Ascending aorta (tissue), 2 donors: ENCODE data around the gene MAP3K4. TPM values are rescaled to one million over a fixed set of nuclear protein-coding genes. Genes with fewer than 3 reads are reported as not detected.

ENCODE experiments used
- DNase-seq, 2 donors: peaks; one replicate each; pipeline ENCODE4 v3.0.0-alpha.2; 2019; ENCODE audit warnings: low spot score in 2 of 2
- H3K27ac ChIP-seq, 2 donors: fragments of 200-600 bp; sonication (generic); one replicate each; pipeline ENCODE4 v1.5.1; 2016 to 2017; ENCODE audit warnings: mild to moderate bottlenecking in 1 of 2
- H3K27me3 ChIP-seq: fragments of 200-600 bp; sonication (generic); one replicate; pipeline ENCODE4 v1.5.1; 2017
- H3K36me3 ChIP-seq, 2 donors: fragments of 200-600 bp; sonication (generic); one replicate each; pipeline ENCODE4 v1.5.1; 2016
- H3K4me1 ChIP-seq, 2 donors: fragments of 200-600 bp; sonication (generic); one replicate each; pipeline ENCODE4 v1.5.1; 2016 to 2017; ENCODE audit warnings: mild to moderate bottlenecking in 1 of 2
- H3K4me3 ChIP-seq, 2 donors: fragments of 200-600 bp; sonication (generic); one replicate each; pipeline ENCODE4 v1.5.1; 2016 to 2017; ENCODE audit warnings: mild to moderate bottlenecking in 1 of 2
- H3K9me3 ChIP-seq, 2 donors: fragments of 200-600 bp; sonication (generic); one replicate each; pipeline ENCODE4 v1.5.1; 2016
- CTCF ChIP-seq, 3 experiments: fragments of 200-600 bp in 2 of 3; fragments of 450-650 bp in 1 of 3; sonication (generic) in 2 of 3; IDR thresholded peaks; one replicate each; pipeline ENCODE4 v1.5.1; 2016 to 2019; ENCODE audit warnings: antibody characterized with exemption in 3 of 3, mild to moderate bottlenecking in 1 of 3, moderate library complexity in 1 of 3
- intact Hi-C: fragments of 100-400 bp; cut with DNase I; formaldehyde crosslinking; loops from one replicate; pipeline ENCODE4 v1.15.1; 2023
- total RNA-seq: library from RNA; depleted of rRNA; stranded (reverse); fragments of >200 nt; gene quantifications from one replicate; pipeline ENCODE4 v1.1.0, GENCODE V29; 2016

The MAP3K4 gene
- total RNA-seq, 1 donor from 2014 or later, result 14.9 TPM

- H3K4me3 ChIP-seq, result no peak overlapping the region
- H3K27ac ChIP-seq, result no peak overlapping the region
- no peaks in the 10 kb centered on the region for H3K27me3 ChIP-seq
- intact Hi-C loops, result no loop called here
- no peak for DNase-seq
- peaks cover 59 to 79% of the 10 kb centered on the region in 2 donors for H3K36me3 ChIP-seq
- no peaks in the 10 kb centered on the region for H3K9me3 ChIP-seq
- no peak for TF ChIP-seq CTCF (IDR thresholded peaks at IDR 0.05)
- H3K4me1 ChIP-seq, result peaks cover 0 to 4% of the 10 kb centered on the region in 2 donors
Observed at GRCh38 chr6:161110028-161110779, 118.6 kb downstream of the MAP3K4 start.

DNA sequence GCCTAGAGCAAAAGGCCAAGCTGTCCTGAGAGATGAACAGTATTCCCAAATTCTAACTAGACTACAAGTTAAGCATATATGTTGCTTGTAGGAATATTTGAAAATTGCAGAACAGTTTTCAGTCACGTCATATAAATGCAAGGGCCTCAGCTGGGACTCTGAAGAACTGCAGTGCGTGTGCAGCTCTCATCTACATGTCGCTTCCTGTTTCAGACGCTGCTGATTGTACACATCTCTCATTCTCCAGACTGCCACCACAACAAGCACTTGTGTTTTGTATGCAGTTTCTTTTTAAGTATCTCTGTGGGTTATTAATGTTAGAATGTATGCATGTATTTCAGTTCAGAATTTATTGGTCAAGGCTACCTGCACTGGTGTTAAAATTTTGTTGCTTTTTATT lies 119.7 kb downstream of the MAP3K4 start:
- H3K27ac ChIP-seq, result no peak overlapping the region
- intact Hi-C loops, result no loop called here
- H3K4me1 ChIP-seq, result peaks cover 0 to 2% of the 10 kb centered on the region in 2 donors
- H3K36me3 ChIP-seq, result peaks cover 66 to 90% of the 10 kb centered on the region in 2 donors
- no peaks in the 10 kb centered on the region for H3K27me3 ChIP-seq
- no peak for DNase-seq
- no peak for TF ChIP-seq CTCF (IDR thresholded peaks at IDR 0.05)
- H3K9me3 ChIP-seq, result no peaks in the 10 kb centered on the region
- no peak overlapping the region for H3K4me3 ChIP-seq

DNA sequence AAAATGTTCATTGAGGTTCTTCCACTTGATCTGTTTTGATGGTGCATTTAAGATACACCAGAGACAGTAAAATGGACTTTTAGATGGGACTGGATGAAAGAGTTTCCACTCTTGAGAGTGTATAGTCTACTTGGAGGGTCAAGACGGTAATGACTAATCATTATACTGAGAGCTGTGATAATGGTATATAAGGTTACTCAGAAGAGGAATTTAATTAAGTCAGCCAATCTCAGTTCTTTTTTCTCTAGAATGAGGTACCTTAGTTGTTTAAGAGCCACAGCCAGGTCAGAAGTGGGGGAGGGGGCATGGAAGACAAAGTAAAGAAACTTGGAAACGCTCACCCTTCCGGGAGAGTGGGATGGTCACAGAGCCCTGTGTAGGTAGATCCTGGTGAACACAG lies 123.9 kb downstream of the MAP3K4 start:
- DNase-seq, result no peak
- Histone ChIP-seq H3K27me3 (no peaks in the 10 kb centered on the region), H3K36me3 (peaks cover 62 to 85% of the 10 kb centered on the region in 2 donors), H3K27ac (no peak overlapping the region), H3K9me3 (peaks cover 3 to 4% of the 10 kb centered on the region in 2 donors), H3K4me3 (no peak overlapping the region), H3K4me1 (no peaks in the 10 kb centered on the region)
- intact Hi-C loops, result no loop called here
- no peak for TF ChIP-seq CTCF (IDR thresholded peaks at IDR 0.05)

- DNase-seq, result no peak
- no peaks in the 10 kb centered on the region for H3K4me1 ChIP-seq
- intact Hi-C loops, result no loop called here
- H3K27ac ChIP-seq, result no peak overlapping the region
- peaks cover 3 to 4% of the 10 kb centered on the region in 2 donors for H3K9me3 ChIP-seq
- H3K36me3 ChIP-seq, result peaks cover 52 to 84% of the 10 kb centered on the region in 2 donors
- TF ChIP-seq CTCF (IDR thresholded peaks at IDR 0.05), result no peak
- no peak overlapping the region for H3K4me3 ChIP-seq
- no peaks in the 10 kb centered on the region for H3K27me3 ChIP-seq
Observed at GRCh38 chr6:161116554-161116953, 125.0 kb downstream of the MAP3K4 start.

- TF ChIP-seq CTCF (IDR thresholded peaks at IDR 0.05), result no peak
- no peak for DNase-seq
- Histone ChIP-seq H3K36me3 (peaks cover 46 to 79% of the 10 kb centered on the region in 2 donors), H3K27ac (no peak overlapping the region), H3K27me3 (no peaks in the 10 kb centered on the region), H3K4me1 (no peaks in the 10 kb centered on the region), H3K4me3 (no peak overlapping the region), H3K9me3 (peaks cover 4 to 5% of the 10 kb centered on the region in 2 donors)
- intact Hi-C loops, result no loop called here
Observed at GRCh38 chr6:161117308-161117707, 125.7 kb downstream of the MAP3K4 start.
